Sigmoid colon (tissue), 7 donors: ENCODE data around the gene STARD13. TPM values are rescaled to one million over a fixed set of nuclear protein-coding genes. Genes with fewer than 3 reads are reported as not detected.

Experiments
- DNase-seq: peaks from one replicate; pipeline ENCODE4 v3.0.0-alpha.2; 2019
- H3K27ac ChIP-seq, 4 donors: fragments of 200-600 bp; sonication (generic); one replicate each; pipeline ENCODE4 v1.5.1; 2016 to 2019; ENCODE audit warnings: mild to moderate bottlenecking in 1 of 4
- H3K27me3 ChIP-seq, 3 donors: fragments of 200-600 bp; sonication (generic); one replicate each; pipeline ENCODE4 v1.5.1; 2019; ENCODE audit warnings: mild to moderate bottlenecking in 1 of 3
- H3K36me3 ChIP-seq, 4 donors: fragments of 200-600 bp; sonication (generic); one replicate each; pipeline ENCODE4 v1.5.1; 2016 to 2019
- H3K4me1 ChIP-seq, 4 donors: fragments of 200-600 bp; sonication (generic); one replicate each; pipeline ENCODE4 v1.5.1; 2017 to 2019
- H3K4me3 ChIP-seq, 4 donors: fragments of 200-600 bp; sonication (generic); one replicate each; pipeline ENCODE4 v1.5.1; 2017 to 2019; ENCODE audit warnings: mild to moderate bottlenecking in 2 of 4, moderate library complexity in 1 of 4
- H3K9me3 ChIP-seq, 4 donors: fragments of 200-600 bp in 3 of 4; sonication (generic) in 3 of 4; one replicate each; pipeline versions ENCODE4 v1.5.1 to v1.6.1; 2013 to 2019
- EP300 ChIP-seq, 4 donors: sonication (generic); formaldehyde crosslinking; IDR thresholded peaks; one replicate each; pipeline ENCODE4 v1.6.1; 2017; ENCODE audit warnings: antibody characterized with exemption in 4 of 4
- POLR2A ChIP-seq, 2 donors: fragments of 450-650 bp; IDR thresholded peaks; one replicate each; pipeline ENCODE4 v1.6.1; 2016; ENCODE audit warnings: antibody characterized with exemption in 2 of 2, mild to moderate bottlenecking in 2 of 2, moderate library complexity in 2 of 2
- POLR2AphosphoS5 ChIP-seq, 4 donors: sonication (generic); formaldehyde crosslinking; IDR thresholded peaks; one replicate each; pipeline ENCODE4 v1.6.1; 2017; ENCODE audit warnings: antibody characterized with exemption in 4 of 4
- WGBS, 2 donors: extraction: QIAGEN DNeasy Blood & Tissue Kit; methylation state at CpG; one replicate each; pipeline ENCODE4 v1.1.7; 2013; 5-methylcytosine and 5-hydroxymethylcytosine counted together
- intact Hi-C: fragments of 100-400 bp; cut with DNase I; formaldehyde crosslinking; loops from one replicate; pipeline ENCODE4 v1.15.1; 2023
- polyA plus RNA-seq, 3 donors: library from polyadenylated mRNA; stranded (reverse); fragments of 200-250 nt; gene quantifications; one replicate each; pipeline ENCODE4 v1.2.3, GENCODE V29; 2013
- total RNA-seq, 4 donors: library from RNA; depleted of rRNA; stranded (reverse); fragments of >200 nt; gene quantifications; one replicate each; pipeline ENCODE4 v1.1.0, GENCODE V29; 2016
- TF ChIP-seq, protein P1 (sequence below), 4 experiments: fragments of 450-650 bp in 3 of 4; fragments of 200-600 bp in 1 of 4; IDR thresholded peaks; one replicate each; pipeline ENCODE4 v1.5.1; 2016 to 2019; ENCODE audit warnings: antibody characterized with exemption in 4 of 4, mild to moderate bottlenecking in 3 of 4, moderate library complexity in 2 of 4
- donor health status: healthy with polysubstance abuse.
- donor health status: Bipolar disorder and iron deficiency.
- donor health status: healthy.

STARD13 gene
- total and polyA plus RNA-seq, 7 donors = 3.7 to 102 (median 66.7) TPM

- TF ChIP-seq POLR2A (IDR thresholded peaks at IDR 0.05) (no peak), EP300 (IDR thresholded peaks at IDR 0.05) (no peak), POLR2AphosphoS5 (IDR thresholded peaks at IDR 0.05) (peak in 2 of 4 donors; percentile 7 to 34)
- H3K9me3 ChIP-seq = no peaks in the 10 kb centered on the region
- H3K36me3 ChIP-seq = peaks cover 0 to 3% (median 0%) of the 10 kb centered on the region in 4 donors
- H3K4me3 ChIP-seq = no peak overlapping the region
- intact Hi-C loops = no loop called here
- no peaks in the 10 kb centered on the region for H3K27me3 ChIP-seq
- peaks cover 0 to 40% (median 32%) of the 10 kb centered on the region in 4 donors for H3K4me1 ChIP-seq
- peak overlapping the region; percentile 47 to 67 (median 56) for H3K27ac ChIP-seq
- no peak for DNase-seq
- WGBS, 2 donors = 88 to 89% methylated on average over 8 of the region's 8 CpGs
Measured at GRCh38 chr13:33236021-33236420, 49.5 kb downstream of the STARD13 start.

- peak overlapping the region; percentile 47 to 67 (median 56) for H3K27ac ChIP-seq
- intact Hi-C loops = no loop called here
Measured at GRCh38 chr13:33235564-33235963, 50.0 kb downstream of the STARD13 start.

DNA sequence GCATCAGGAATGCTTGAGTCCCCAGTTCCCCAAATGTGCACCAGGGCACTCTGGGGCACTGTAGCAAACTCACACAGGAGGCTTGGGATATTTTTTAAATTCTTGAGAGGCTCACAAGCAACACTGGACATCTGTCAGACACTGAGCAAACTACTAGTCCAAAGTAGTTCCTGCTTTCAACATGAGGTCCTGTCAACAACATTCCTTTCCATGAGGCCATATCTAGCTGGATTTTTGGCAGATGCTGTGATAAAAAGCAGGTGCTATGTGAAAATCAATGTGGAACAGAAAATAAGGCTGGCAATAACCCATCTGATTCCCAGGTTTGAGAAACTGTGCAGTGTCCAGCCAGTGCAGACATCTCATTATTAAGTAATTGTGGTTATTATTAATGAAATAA, 50.5 kb downstream of the STARD13 start:
- peak overlapping the region; percentile 47 to 67 (median 56) for H3K27ac ChIP-seq
- TF ChIP-seq POLR2A (IDR thresholded peaks at IDR 0.05) (no peak), POLR2AphosphoS5 (IDR thresholded peaks at IDR 0.05) (peak in 3 of 4 donors; percentile 20 to 65 (median 46))

More at GRCh38 chr13:33235564-33235963, 50.0 kb downstream of the STARD13 start:
- Histone ChIP-seq H3K4me1 (peaks cover 0 to 45% (median 36%) of the 10 kb centered on the region in 4 donors), H3K27me3 (no peaks in the 10 kb centered on the region), H3K36me3 (peaks cover 0 to 3% (median 0%) of the 10 kb centered on the region in 4 donors), H3K9me3 (no peaks in the 10 kb centered on the region), H3K4me3 (no peak overlapping the region)
- DNase-seq = no peak
- 70 to 81% methylated on average over 3 of the region's 3 CpGs for WGBS, 2 donors
- TF ChIP-seq POLR2A (IDR thresholded peaks at IDR 0.05) (no peak), POLR2AphosphoS5 (IDR thresholded peaks at IDR 0.05) (no peak), EP300 (IDR thresholded peaks at IDR 0.05) (no peak)
- TF ChIP-seq, protein P1, sequence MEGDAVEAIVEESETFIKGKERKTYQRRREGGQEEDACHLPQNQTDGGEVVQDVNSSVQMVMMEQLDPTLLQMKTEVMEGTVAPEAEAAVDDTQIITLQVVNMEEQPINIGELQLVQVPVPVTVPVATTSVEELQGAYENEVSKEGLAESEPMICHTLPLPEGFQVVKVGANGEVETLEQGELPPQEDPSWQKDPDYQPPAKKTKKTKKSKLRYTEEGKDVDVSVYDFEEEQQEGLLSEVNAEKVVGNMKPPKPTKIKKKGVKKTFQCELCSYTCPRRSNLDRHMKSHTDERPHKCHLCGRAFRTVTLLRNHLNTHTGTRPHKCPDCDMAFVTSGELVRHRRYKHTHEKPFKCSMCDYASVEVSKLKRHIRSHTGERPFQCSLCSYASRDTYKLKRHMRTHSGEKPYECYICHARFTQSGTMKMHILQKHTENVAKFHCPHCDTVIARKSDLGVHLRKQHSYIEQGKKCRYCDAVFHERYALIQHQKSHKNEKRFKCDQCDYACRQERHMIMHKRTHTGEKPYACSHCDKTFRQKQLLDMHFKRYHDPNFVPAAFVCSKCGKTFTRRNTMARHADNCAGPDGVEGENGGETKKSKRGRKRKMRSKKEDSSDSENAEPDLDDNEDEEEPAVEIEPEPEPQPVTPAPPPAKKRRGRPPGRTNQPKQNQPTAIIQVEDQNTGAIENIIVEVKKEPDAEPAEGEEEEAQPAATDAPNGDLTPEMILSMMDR (IDR thresholded peaks at IDR 0.05) = no peak

GRCh38 chr13:33233547-33233946, 52.0 kb downstream of the STARD13 start:
- no peak overlapping the region for H3K4me3 ChIP-seq
- H3K36me3 ChIP-seq = peaks cover 0 to 3% (median 0%) of the 10 kb centered on the region in 4 donors
- peaks cover 0 to 65% (median 56%) of the 10 kb centered on the region in 4 donors for H3K4me1 ChIP-seq
- intact Hi-C loops = loop anchor here (5.0 kb wide), 2 partner anchors 49 to 299 kb away; no protein-coding TSS in a partner anchor
- WGBS, 2 donors = 90 to 97% methylated on average over 5 of the region's 5 CpGs
- H3K27me3 ChIP-seq = no peaks in the 10 kb centered on the region
- TF ChIP-seq POLR2A (IDR thresholded peaks at IDR 0.05) (no peak), POLR2AphosphoS5 (IDR thresholded peaks at IDR 0.05) (no peak), EP300 (IDR thresholded peaks at IDR 0.05) (no peak)
- TF ChIP-seq, protein P1 (IDR thresholded peaks at IDR 0.05) = no peak
- no peaks in the 10 kb centered on the region for H3K9me3 ChIP-seq
- H3K27ac ChIP-seq = peak overlapping the region in 1 of 4 donors; percentile 47
- DNase-seq = no peak

More for the DNA sequence above, 50.5 kb downstream of the STARD13 start:
- H3K4me3 ChIP-seq = no peak overlapping the region
- intact Hi-C loops = no loop called here
- no peak for DNase-seq
- H3K27me3 ChIP-seq = no peaks in the 10 kb centered on the region
- H3K4me1 ChIP-seq = peaks cover 0 to 49% (median 41%) of the 10 kb centered on the region in 4 donors
- no peaks in the 10 kb centered on the region for H3K9me3 ChIP-seq
- H3K36me3 ChIP-seq = peaks cover 0 to 3% (median 0%) of the 10 kb centered on the region in 4 donors

GRCh38 chr13:33232883-33233282, 52.7 kb downstream of the STARD13 start:
- no peaks in the 10 kb centered on the region for H3K27me3 ChIP-seq
- DNase-seq = no peak
- peaks cover 0 to 71% (median 63%) of the 10 kb centered on the region in 4 donors for H3K4me1 ChIP-seq
- no peaks in the 10 kb centered on the region for H3K9me3 ChIP-seq
- H3K36me3 ChIP-seq = peaks cover 0 to 3% (median 0%) of the 10 kb centered on the region in 4 donors
- no peak overlapping the region for H3K4me3 ChIP-seq
- 93 to 95% methylated on average over 2 of the region's 2 CpGs for WGBS, 2 donors
- no peak overlapping the region for H3K27ac ChIP-seq
- intact Hi-C loops = loop anchor here (5.0 kb wide), 2 partner anchors 49 to 299 kb away; no protein-coding TSS in a partner anchor
- TF ChIP-seq POLR2AphosphoS5 (IDR thresholded peaks at IDR 0.05) (no peak), POLR2A (IDR thresholded peaks at IDR 0.05) (no peak), EP300 (IDR thresholded peaks at IDR 0.05) (no peak)
- TF ChIP-seq, protein P1 (IDR thresholded peaks at IDR 0.05) = no peak
